ENCODE measurements around the gene SAMD11.
A peak's percentile ranks its signal among the peaks of the same experiment; 100 is the strongest.
"Not testable (repeated sequence)": the region's sequence is repeated elsewhere in the genome, so short reads cannot be mapped to it uniquely, and the experiment has no call there.

Gene SAMD11

DNA sequence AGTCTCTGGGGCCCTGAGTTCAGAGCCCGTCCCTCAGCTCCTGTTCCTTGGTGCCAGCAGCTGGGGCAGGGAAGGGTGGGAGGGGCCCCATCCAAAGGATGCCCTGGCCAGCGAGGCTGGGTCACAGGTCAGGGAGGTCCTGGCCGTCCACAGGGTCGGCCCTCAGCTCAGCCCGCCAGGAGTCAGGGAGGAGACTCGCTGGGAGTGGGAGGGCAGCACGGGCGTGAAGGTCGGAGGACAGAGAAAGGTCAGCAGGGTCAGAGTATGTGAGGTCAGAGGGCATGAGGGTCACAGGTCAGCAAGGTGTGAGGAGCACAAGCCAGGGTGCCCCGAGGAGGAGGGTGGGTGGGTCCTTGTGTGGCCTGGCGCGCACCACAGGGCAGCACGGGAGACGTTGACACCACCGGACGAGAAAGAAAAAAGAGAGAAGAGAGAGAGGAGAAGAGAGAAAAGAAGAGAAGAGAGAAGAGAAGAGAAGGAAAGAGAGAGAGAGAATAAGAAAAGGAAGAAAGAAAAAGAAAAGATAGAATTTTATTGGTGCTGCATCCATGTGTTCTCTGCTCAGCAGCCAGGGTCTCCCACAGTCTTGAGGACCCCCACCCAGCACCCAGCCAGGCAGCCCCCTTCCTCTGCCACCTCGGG is 51.1 kb downstream of the SAMD11 start:
- no peak for DNase-seq (ENCODE audit: low read depth in 1 of 2, low spot score in 1 of 2)

DNA sequence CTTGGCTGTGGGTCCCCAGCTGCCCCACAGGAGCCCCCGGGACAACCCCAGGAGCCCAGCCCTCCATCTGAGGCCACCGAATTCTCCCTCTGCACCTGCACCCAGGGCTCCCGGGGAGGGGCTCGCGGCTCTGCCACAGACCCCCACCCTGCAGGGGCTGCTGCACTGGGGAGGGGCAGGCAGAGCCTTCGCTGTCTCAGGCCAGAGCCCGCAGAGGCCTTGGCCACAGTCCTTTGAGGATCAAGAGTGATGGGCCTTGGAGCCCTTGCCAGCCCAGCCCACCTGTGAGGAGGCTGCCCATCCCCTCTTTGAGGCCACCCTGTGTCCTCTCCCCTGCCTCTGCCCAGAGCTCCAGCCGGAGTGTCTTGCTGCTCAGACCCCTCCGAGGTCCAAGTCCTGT is 51.6 kb downstream of the SAMD11 start:
- no peak for DNase-seq (ENCODE audit: low read depth in 1 of 2, low spot score in 1 of 2)

DNA sequence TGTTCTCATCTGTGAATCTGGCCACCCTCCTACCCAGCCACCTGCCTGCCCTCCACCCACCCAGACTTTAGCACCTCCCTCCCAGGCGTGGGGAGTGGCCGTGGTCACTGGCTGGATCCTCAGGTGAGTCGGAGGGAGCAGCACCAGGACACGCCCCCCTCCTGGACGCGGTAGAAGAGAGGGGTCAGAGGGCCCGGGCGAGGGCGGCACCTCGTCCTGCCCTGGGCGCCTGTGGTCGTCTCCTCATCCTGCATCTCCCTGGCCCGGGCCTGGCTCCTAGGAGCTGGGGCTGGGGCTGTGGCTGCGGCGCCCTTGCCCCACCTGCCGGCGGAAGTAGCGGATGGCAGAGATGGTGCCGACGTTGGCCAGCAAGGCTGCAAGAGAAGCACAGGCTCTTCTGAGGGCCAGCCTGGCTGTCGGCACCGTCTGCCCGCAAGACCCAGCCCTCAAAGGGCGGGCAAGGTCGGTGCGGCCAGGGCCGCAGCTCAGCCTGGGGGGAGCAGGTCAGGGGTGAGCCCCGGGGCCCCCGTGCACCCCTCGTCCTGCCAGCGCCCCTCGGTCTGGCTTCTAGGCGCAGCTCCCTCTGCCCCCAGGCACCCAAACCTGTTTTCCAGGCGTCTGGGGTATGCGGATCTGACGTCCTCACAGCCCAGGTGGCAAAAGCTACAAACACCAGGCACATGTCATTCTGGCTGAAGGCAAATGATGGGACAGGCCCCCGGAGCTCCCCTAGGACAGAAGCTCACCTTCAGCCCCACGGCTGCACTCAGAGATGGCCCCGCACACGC is 52.4 kb downstream of the SAMD11 start:
- peak; percentile 30 to 44 for DNase-seq (ENCODE audit: low read depth in 1 of 2, low spot score in 1 of 2)

DNA sequence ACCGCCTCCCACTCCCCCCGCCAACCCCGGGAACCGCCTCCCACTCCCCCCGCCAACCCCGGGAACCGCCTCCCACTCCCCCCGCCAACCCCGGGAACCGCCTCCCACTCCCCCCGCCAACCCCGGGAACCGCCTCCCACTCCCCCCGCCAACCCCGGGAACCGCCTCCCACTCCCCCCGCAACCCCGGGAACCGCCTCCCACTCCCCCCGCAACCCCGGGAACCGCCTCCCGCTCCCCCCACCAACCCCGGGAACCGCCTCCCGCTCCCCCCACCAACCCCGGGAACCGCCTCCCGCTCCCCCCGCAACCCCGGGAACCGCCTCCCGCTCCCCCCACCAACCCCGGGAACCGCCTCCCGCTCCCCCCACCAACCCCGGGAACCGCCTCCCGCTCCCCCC is 53.1 kb downstream of the SAMD11 start:
- DNase-seq (ENCODE audit: low read depth in 1 of 2, low spot score in 1 of 2): not testable (repeated sequence)

DNA sequence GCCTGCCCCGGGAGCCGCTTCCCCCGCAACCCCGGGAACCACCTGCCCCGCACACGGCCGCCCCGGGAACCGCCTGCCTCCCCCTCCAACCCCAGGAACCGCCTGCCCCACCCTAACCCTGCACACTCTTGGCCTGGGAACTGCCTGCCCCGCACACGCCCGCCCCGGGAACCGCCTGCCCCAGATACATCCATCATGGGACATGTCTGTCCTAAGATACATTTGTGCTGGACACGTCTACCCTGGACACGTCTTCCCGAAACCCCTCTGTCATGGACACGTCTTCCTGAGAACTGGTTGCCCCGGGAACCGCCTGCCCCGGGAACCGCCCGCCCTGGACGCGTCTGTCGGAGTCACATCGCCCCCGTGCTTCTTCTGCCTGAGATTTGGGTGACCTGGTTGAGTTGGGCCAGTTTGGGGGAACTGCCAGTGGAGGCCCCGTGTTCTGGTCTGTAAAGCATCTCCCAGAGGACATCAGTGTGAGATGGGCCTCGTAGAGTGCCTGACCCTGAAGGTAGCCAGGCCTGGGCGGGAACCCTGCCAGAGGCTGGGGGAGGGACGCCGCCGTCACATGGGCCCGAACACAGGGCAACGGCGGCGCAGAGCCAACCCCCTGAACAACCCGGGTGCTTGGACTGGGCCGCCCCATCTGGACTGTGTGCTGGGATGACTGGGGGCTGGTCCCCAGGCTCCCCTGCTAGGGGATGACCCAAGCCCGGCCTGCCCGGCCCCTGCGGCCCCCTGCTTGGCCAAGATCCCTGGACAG is 54.5 kb downstream of the SAMD11 start:
- no peak for DNase-seq (ENCODE audit: low read depth in 1 of 2, low spot score in 1 of 2)

DNA sequence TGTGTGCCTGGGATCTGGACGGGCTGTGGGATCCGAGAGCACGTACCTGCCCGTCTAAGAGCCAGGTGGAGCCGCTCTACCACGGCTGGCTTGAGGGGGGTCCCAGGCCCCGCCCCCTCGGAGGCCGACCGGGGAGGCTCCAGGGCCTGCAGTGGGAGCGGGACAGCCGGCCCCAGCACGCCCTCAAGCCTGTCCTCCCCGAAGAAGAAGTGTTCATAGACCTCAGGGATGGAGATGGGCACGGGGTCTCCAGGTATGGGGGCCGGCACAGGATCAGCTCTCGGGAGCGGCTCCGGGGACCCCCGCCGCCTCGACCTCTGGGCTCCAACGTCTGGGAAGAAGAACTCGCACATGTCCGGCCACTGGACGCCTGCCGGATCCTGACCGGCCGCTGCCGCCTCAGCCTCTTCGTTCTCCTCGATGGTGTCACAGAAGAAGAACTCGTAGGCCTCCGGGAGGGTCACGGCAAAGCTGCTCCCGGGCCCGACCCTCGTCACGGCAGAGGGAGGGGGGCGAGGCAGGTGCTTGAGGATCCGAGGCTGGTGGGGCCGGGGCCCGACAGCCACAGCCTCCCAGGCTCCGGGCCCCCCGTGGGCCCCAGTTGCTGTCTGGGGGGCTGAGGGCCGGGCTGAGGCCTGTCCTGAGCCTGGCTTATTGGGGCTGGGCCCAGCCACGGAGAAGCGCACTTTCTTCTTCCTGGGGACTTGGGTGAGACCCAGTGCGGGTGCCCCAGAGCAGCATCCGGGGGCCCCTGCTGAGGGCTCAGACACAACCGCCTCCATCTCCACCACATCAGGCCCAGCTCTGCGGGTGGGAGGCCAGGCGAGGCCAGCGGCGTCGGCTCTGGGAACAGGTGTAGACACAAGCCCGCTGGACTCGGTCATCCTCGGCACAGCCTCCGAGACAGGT is 55.4 kb downstream of the SAMD11 start:
- DNase-seq (ENCODE audit: low read depth in 1 of 2, low spot score in 1 of 2): no peak

DNA sequence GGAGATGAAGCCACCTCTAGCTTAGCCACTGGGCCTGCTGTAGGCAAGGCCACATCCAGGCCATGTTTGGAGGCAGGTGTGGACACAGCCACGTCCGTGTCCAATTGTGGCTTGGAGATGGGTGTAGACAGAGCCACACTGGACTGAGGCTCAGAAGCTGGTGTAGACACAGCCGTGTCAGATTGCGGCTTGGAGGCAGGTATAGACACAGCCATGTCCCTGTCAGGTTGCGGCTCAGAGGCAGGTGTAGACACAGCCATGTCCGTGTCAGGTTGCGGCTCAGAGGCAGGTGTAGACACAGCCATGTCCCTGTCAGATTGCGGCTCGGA is 56.0 kb downstream of the SAMD11 start:
- DNase-seq (ENCODE audit: low read depth in 1 of 2, low spot score in 1 of 2): no peak

DNA sequence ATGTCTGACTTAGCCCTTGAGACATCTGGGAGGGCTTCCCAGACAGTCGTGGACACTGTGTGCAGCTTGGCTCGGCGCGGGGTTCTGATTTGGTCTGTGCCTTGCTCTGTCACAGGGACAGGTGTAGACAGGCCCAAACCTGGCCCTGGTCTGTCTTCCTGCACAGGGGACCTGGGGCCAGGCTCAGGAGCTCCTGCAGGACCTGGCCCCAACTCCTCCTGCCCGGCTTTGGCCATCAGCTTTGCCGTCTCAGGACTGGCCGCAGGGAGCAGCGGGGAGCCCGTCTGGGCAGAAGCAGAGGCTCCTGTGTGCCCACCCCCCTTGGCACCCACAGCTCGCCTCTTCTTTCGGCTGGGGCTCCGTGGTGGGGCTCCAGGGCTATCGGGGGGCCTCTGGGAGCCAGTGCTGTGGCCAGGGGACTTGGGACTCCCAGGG is 56.4 kb downstream of the SAMD11 start:
- no peak for DNase-seq (ENCODE audit: low read depth in 1 of 2, low spot score in 1 of 2)

DNA sequence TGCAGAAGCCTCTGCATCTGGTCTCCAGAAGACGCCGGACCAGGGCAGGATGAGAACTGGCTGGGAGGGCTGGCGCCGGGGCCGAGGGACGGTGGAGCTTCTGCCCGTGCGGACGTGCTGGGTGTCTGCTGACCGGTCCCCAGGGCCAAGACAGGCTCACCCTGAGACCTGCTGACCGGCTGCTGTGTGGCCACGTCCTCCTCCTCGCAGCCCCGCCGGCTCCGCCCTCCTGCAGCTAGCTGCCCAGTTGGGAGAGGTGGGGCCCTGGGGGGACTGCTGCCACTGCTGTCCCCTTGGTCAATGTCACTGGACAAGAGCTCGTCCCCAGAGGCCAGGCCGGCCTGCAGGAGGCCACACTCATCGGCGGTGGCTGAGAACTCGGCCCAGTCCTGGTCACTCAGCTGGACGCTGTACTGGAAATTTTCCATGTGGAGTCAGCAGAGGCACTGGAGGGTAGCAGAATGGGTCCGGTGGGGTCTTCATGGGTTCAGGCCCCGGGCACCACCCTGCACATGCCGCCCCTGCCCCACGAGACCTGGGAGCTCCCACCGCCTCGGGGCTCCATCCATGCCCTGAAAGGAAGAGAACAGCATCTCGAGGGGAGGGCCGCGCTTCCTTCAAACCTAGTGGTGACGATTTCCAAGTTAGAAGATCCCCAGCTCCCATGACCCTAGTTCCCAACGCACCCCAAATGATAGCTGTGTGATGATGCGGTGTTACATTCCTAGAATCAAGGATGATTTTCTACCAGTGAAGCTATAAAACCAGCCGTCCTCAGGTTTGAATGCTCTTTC is 57.1 kb downstream of the SAMD11 start:
- no peak for DNase-seq (ENCODE audit: low read depth in 1 of 2, low spot score in 1 of 2)

DNA sequence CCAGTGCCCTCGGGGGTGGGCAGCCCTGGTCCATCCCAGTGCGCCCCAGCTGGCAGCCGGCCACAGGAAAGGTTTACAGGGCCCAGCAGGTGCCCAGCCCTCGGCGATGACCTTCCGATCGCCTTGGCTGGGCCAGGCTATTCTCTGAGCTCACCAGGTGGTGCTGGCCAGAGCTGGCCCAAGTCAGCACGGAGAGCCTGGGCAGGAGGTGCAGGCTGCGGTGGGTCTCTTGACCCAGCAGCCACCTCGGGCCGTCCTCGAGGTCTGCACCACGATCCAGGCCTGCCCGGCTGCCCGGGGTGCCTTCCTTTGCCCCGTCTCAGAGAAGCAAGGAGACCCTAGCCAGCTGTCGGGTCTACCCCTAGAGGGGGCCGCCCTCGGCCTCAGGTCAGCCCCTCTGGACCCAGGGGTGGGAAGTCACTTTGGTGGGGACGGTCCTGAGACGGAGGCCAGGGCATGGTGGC is 57.8 kb downstream of the SAMD11 start:
- no peak for DNase-seq (ENCODE audit: low read depth in 1 of 2, low spot score in 1 of 2)

DNA sequence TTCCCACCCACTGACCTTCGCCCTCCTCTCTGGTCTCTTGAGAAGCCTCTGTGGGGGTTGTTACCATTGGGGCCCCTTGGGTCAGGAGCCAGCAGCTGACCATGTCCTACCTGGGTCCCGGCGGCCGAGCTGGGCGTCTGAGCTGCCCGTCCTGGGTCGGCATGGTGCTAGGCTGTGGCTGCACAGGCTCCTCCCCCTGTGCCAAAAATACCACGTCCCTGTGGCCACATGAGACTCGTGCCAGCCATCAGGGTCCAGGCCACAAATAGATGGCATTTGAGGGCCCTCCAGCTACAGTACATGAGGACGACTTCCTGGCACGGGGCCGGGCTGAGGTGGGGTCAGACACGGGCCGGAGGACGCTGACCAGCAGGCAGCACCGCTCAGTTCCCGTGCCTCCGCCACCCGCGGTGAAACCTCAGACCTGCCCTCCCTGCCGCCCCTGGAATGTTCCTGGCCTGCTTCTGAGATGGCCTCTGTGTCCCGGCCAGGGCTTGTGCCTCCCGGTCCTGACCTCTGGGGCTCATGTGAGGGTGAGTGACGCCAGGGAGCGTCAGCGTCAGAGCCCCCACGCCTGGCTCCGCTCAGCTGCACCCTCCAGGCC is 58.3 kb downstream of the SAMD11 start, which contains the start of gene PERM1:
TSS of gene PERM1 (minus strand) at position 139 of the 604 bp plus-strand sequence. CDS start 1,064 bp downstream, outside the sequence.
- no peak for DNase-seq (ENCODE audit: low read depth in 1 of 2, low spot score in 1 of 2)

DNA sequence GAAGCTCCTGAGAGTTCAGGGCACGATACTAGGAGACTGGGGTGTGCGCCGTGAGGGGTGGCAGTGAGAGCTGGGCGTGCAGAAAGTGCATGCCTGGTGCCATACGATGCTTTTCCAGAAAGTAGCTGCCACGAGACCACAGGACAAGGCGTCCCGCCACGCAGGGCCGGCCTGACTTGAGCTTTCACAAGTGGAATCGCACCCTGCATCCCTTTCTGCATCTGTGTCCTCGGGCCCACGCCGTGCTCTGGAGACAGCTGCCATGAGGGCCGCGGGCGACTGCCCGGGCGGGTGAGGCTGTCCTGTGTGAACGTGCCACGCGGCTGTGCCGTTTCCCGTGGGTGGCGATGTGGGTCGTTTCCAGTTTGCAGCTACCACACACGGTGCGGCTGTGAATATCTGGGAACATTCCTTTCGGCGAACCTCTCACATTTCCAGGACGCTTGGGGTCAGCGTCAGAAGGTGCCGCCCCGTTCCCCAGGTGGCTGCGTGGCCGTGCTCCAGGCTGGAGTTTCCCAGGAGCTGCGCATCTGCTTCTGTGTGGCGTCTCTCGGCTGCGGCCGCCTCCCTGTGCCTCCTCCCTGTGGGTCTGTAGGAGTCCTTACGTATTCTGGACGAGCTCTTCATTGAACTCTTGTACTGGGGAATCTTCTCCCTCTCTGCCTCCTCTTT is 59.2 kb downstream of the SAMD11 start:
- DNase-seq (ENCODE audit: low read depth in 1 of 2, low spot score in 1 of 2): no peak

DNA sequence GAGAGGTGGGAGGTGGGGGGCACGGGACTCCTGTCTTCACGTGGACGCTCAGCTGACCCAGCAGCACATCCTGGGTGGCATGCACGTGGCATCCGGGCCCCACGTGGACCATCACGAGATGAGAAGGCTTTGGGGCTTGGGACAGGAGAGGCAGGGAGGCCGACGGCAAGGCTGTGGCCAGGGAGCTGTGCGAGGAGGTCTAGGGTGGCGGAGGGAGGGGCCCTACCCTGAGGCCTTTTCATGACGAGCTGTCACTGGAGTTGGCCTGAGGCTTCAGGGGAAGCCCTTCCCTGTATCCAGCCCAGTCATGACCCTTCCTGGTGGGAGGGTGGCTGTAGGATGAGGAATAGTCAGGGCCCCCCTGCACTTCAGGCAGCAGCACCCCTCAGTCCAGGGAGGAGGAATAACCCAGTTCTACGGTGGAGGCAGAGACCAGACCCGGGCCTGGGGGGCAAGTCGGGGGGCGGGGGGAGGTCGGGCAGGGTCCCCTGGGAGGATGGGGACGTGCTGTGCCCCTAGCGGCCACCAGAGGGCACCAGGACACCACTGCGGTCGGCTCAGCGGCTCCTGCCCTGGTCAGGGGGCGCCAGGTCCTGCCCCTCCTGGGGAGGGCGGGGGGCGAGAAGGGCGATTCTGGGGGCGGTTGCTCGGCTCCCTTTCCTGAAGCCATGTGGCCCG is 60.2 kb downstream of the SAMD11 start:
- peak; percentile 40 to 42 for DNase-seq (ENCODE audit: low read depth in 1 of 2, low spot score in 1 of 2)

DNA sequence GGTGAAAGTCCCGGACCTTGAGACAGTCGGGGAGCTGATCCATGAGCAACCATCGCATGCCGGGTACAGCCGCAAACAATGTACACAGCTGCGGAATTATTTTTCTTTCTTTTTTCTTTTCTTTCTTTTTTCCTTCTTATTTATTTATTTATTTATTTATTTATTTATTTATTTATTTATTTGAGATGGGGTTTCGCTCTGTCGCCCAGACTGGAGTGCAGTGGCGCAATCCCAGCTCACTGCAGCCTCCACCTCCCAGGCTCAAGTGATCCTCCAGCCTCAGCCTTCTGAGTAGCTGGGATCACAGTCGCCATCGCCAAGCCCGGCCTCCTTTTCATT is 60.7 kb downstream of the SAMD11 start:
- no peak for DNase-seq (ENCODE audit: low read depth in 1 of 2, low spot score in 1 of 2)

DNA sequence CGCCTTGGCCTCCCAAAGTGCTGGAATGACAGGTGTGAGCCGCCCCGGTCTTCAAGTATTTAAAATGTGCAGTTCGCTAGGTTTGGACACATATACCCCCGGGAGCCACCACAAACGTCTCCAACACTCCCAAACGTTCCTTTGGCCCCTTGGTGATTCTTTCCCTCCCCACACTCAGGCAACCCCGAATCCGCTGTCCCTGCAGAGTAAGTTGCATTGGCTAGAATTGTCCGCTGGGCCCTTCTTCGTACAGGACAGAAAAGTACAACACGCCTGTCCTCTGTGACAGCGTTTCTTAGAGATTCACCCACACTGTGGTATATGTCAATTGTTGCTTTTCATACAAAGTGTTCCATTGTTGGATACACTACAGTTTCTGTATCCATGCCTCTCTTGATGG is 61.4 kb downstream of the SAMD11 start:
- no peak for DNase-seq (ENCODE audit: low read depth in 1 of 2, low spot score in 1 of 2)

DNA sequence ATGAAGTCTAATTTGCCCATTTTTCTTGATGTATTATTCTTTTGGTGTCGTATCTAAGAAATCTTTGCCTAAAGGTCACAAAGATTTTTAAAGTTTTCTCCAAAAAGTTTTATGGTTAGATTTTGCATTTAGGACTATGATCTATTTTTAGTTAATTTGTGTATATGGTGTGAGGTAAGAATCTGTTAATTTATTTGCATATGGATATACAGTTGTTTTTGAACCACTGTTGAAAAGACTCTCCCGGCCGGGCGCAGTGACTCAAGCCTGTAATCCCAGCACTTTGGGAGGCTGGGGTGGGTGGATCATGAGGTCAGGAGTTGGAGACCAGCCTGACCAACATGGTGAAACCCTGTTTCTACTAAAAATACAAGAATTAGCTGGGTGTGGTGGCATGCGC is 64.3 kb downstream of the SAMD11 start:
- DNase-seq (ENCODE audit: low read depth in 1 of 2, low spot score in 1 of 2): not testable (repeated sequence)

DNA sequence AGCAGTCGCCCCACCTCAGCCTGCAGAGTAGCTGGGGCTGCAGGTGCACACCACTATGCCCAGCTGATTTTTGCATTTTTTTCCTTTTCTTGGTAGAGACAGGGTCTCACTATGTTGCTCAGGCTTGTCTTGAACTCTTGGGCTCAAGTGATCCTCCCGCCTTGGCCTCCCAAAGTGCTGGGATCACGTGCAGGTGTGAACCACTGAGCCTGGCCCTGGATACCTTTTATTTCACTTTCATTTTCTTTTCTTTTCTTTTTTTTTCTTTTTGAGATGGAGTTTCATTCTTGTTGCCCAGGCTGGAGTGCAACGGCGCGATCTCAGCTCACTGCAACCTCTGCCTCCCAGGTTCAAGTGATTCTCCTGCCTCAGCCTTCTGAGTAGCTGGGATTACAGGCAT is 67.6 kb downstream of the SAMD11 start:
- not testable (repeated sequence) for DNase-seq (ENCODE audit: low read depth in 1 of 2, low spot score in 1 of 2)

DNA sequence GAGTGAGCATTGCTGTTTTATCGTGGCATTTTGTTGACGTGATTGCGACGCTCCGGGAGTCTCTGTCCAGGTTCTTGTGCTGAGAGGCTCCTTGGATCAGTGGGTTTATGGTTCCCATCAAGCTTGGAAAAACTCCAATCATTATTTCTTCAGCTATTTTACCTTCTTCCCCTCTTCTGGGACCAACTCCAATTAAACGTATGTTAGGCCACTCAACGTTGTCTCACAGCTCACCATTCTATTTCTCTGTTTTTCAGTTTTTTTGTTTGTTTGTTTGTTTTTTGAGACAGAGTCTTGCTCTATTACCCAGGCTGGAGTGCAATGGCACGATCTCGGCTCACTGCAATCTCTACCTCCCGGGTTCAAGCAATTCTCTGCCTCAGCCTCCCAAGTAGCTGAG is 68.2 kb downstream of the SAMD11 start:
- DNase-seq (ENCODE audit: low read depth in 1 of 2, low spot score in 1 of 2): no peak

DNA sequence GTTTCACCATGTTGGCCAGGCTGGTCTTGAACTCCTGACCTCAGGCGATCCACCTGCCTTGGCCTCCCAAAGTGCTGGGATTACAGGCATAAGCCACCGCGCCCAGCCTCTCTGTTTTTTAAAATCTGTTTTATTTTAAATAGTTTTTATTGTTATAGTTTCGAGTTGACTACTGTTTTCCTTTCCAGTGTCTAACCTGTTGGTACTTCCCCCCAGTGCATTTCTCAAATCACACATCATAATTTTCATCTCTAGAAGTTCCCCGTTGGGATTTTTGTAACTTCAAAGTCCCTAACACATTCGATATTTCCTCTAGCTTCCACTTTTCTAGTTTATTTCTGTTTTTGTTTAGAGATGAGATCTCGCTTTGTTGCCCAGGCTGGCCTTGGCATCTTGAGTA is 68.6 kb downstream of the SAMD11 start:
- no peak for DNase-seq (ENCODE audit: low read depth in 1 of 2, low spot score in 1 of 2)

Data from activated T-helper 1 cell treated with anti-CD3 and anti-CD28 coated beads, Interleukin-2, amount 50 U/mL, for 16 hours (primary cell).